ENCODE measurements around the gene A2M. TPM values are rescaled to one million over a fixed set of nuclear protein-coding genes. Genes with fewer than 3 reads are reported as not detected.

Gene A2M
- total RNA-seq, 1 experiment from 2014 or later: 1.9 TPM

DNA sequence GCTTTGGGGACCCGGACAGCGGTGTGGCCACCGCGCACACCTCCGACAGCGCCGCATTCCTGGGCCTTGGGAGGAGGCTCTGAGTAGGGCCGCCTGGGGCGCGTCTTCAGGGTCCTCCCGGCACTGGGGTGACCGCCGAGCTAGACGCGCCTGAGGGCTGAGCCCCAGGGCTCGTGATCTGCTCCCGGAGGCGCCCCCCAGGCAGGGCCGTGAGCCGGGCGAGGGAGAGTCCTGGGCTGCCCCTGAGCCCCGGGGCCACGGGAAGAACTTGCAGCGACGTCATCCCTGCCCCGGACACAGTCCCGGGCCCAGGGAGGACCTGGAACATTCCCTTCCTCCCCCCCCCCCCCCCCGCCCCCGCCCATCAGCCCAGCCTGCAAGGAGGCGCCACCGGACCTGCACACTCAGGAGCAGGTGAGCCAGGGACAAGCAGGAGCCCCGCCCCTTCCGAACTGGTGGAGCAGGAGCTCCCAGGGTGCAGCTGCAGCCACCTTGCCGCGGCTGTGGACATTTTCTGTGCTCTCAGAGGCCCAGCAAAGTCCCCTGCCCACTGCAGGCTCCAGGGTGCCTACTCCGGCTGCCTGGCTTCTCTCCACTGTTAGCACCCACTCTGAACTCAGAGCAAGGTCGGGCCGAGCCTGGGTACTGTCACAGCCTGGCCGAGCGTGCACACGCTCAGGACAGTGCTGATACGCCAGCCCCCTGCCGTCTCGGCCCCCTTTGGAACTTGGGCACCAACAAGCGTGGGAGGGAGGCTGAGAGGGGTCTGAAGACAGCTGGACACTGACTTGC is 50.7 kb downstream of the A2M start:
- peak overlapping the region; percentile 80 for H3K4me3 Mint-ChIP-seq
- ChIA-PET POLR2A (no interaction called here), CTCF (interaction anchor here (0.6 to 3.0 kb wide), 16 partner anchors 11 to 521 kb away, joined by 3 to 31 read pairs (median 4); partner anchors contain the start of gene M6PR)
- peaks cover 3% of the 10 kb centered on the region for H3K27me3 Mint-ChIP-seq (ENCODE audit: low read depth)
- no peaks in the 10 kb centered on the region for H3K36me3 Mint-ChIP-seq
- no peak overlapping the region for H3K27ac Mint-ChIP-seq
- ATAC-seq (peak; percentile 81), DNase-seq (ENCODE audit: low spot score) (peak; percentile 85)
- TF ChIP-seq, protein P1, sequence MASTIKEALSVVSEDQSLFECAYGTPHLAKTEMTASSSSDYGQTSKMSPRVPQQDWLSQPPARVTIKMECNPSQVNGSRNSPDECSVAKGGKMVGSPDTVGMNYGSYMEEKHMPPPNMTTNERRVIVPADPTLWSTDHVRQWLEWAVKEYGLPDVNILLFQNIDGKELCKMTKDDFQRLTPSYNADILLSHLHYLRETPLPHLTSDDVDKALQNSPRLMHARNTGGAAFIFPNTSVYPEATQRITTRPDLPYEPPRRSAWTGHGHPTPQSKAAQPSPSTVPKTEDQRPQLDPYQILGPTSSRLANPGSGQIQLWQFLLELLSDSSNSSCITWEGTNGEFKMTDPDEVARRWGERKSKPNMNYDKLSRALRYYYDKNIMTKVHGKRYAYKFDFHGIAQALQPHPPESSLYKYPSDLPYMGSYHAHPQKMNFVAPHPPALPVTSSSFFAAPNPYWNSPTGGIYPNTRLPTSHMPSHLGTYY (CRISPR knock-in tag; IDR thresholded peaks at IDR 0.05): no peak
- TF ChIP-seq, protein P2, sequence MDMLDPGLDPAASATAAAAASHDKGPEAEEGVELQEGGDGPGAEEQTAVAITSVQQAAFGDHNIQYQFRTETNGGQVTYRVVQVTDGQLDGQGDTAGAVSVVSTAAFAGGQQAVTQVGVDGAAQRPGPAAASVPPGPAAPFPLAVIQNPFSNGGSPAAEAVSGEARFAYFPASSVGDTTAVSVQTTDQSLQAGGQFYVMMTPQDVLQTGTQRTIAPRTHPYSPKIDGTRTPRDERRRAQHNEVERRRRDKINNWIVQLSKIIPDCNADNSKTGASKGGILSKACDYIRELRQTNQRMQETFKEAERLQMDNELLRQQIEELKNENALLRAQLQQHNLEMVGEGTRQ (CRISPR knock-in tag; IDR thresholded peaks at IDR 0.05): peak; percentile 2; the same call in 1 of the 2 replicates
- TF ChIP-seq IRF2 (CRISPR knock-in tag; IDR thresholded peaks at IDR 0.05; ENCODE audit: borderline replicate concordance, low read depth): no peak
- TF ChIP-seq ZNF416 (CRISPR knock-in tag; IDR thresholded peaks at IDR 0.05): 0 out of 2 replicates have a peak, but pooled peaks have one; percentile 14
- TF ChIP-seq RORB (CRISPR knock-in tag; IDR thresholded peaks at IDR 0.05): no peak
- TF ChIP-seq, protein P3, sequence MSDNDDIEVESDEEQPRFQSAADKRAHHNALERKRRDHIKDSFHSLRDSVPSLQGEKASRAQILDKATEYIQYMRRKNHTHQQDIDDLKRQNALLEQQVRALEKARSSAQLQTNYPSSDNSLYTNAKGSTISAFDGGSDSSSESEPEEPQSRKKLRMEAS (CRISPR knock-in tag; IDR thresholded peaks at IDR 0.05): peak; percentile 62
- peak; percentile 66; the same call in 1 of the 2 replicates for TF ChIP-seq NR2C2 (CRISPR knock-in tag; IDR thresholded peaks at IDR 0.05)
- peak; percentile 57; the same call in 1 of the 2 replicates for TF ChIP-seq ZNF138 (CRISPR knock-in tag; conservative IDR thresholded peaks at IDR 0.05)
- peak; percentile 51; the same call in 1 of the 2 replicates for TF ChIP-seq CREM (CRISPR knock-in tag; IDR thresholded peaks at IDR 0.05)
- TF ChIP-seq, protein P4, sequence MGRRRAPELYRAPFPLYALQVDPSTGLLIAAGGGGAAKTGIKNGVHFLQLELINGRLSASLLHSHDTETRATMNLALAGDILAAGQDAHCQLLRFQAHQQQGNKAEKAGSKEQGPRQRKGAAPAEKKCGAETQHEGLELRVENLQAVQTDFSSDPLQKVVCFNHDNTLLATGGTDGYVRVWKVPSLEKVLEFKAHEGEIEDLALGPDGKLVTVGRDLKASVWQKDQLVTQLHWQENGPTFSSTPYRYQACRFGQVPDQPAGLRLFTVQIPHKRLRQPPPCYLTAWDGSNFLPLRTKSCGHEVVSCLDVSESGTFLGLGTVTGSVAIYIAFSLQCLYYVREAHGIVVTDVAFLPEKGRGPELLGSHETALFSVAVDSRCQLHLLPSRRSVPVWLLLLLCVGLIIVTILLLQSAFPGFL (CRISPR knock-in tag; IDR thresholded peaks at IDR 0.05; ENCODE audit: borderline replicate concordance): no peak
- TF ChIP-seq KAT7 (CRISPR knock-in tag; IDR thresholded peaks at IDR 0.05; ENCODE audit: borderline replicate concordance): peak; percentile 29; the same call in 1 of the 2 replicates
- no peak for TF ChIP-seq MYBL2 (CRISPR knock-in tag; IDR thresholded peaks at IDR 0.05)
- 0 out of 2 replicates have a peak, but pooled peaks have one; percentile 63 for TF ChIP-seq ELF4 (CRISPR knock-in tag; IDR thresholded peaks at IDR 0.05; ENCODE audit: low read depth)
- TF ChIP-seq, protein P5, sequence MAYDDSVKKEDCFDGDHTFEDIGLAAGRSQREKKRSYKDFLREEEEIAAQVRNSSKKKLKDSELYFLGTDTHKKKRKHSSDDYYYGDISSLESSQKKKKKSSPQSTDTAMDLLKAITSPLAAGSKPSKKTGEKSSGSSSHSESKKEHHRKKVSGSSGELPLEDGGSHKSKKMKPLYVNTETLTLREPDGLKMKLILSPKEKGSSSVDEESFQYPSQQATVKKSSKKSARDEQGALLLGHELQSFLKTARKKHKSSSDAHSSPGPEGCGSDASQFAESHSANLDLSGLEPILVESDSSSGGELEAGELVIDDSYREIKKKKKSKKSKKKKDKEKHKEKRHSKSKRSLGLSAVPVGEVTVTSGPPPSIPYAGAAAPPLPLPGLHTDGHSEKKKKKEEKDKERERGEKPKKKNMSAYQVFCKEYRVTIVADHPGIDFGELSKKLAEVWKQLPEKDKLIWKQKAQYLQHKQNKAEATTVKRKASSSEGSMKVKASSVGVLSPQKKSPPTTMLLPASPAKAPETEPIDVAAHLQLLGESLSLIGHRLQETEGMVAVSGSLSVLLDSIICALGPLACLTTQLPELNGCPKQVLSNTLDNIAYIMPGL (CRISPR knock-in tag; IDR thresholded peaks at IDR 0.05): peak; percentile 4; the same call in 1 of the 2 replicates
- TF ChIP-seq ZNF423 (CRISPR knock-in tag; IDR thresholded peaks at IDR 0.05): peak; percentile 46; the same call in 1 of the 2 replicates
- TF ChIP-seq ZNF232 (CRISPR knock-in tag; IDR thresholded peaks at IDR 0.05): 0 out of 2 replicates have a peak, but pooled peaks have one; percentile 62
- TF ChIP-seq ZNF121 (CRISPR knock-in tag; IDR thresholded peaks at IDR 0.05): peak; percentile 40; the same call in 1 of the 2 replicates
- TF ChIP-seq ZNF317 (CRISPR knock-in tag; IDR thresholded peaks at IDR 0.05; ENCODE audit: borderline replicate concordance, low read depth): 0 out of 2 replicates have a peak, but pooled peaks have one; percentile 1
- TF ChIP-seq ATF1 (CRISPR knock-in tag; IDR thresholded peaks at IDR 0.05): 0 out of 2 replicates have a peak, but pooled peaks have one; percentile 8
- TF ChIP-seq, protein P6, sequence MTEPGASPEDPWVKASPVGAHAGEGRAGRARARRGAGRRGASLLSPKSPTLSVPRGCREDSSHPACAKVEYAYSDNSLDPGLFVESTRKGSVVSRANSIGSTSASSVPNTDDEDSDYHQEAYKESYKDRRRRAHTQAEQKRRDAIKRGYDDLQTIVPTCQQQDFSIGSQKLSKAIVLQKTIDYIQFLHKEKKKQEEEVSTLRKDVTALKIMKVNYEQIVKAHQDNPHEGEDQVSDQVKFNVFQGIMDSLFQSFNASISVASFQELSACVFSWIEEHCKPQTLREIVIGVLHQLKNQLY (CRISPR knock-in tag; IDR thresholded peaks at IDR 0.05): 0 out of 2 replicates have a peak, but pooled peaks have one; percentile 53
- peaks cover 20% of the 10 kb centered on the region for H3K4me1 Mint-ChIP-seq
- H3K9me3 Mint-ChIP-seq: no peaks in the 10 kb centered on the region

Measured in WTC11 (cell line).